Kidney epithelial cell (primary cell): ENCODE data around the gene C1QB. TPM values are rescaled to one million over a fixed set of nuclear protein-coding genes. Genes with fewer than 3 reads are reported as not detected.

Source experiments
- DNase-seq: peaks from one replicate; pipeline ENCODE4 v3.0.0-alpha.2; 2010; ENCODE audit warnings: low read depth
- H3K27me3 ChIP-seq: 2 replicates; pipeline ENCODE4 v1.6.0; 2011; ENCODE audit warnings: low read length; ENCODE audit not compliant: control insufficient read depth, insufficient read depth
- H3K36me3 ChIP-seq: 2 replicates; pipeline ENCODE4 v1.5.1; 2011; ENCODE audit warnings: low read length; ENCODE audit not compliant: control insufficient read depth, insufficient read depth
- H3K4me3 ChIP-seq: 2 replicates; pipeline ENCODE4 v1.5.1; 2011; ENCODE audit warnings: low read depth, mild to moderate bottlenecking, control low read depth, low read length
- CTCF ChIP-seq: IDR thresholded peaks from 2 replicates; pipeline ENCODE4 v1.5.1; 2011; ENCODE audit warnings: mild to moderate bottlenecking, moderate library complexity, low read length, control low read depth, inconsistent platforms; ENCODE audit not compliant: insufficient read depth, poor library complexity, severe bottlenecking
- total RNA-seq: library from RNA; depleted of rRNA; stranded (reverse); fragments of >200 nt; gene quantifications from 2 replicates; pipeline ENCODE4 v1.2.3, GENCODE V29; 2015

C1QB gene
- total RNA-seq, 1 donor from 2014 or later: 2.8 TPM

- no peak overlapping the region for H3K4me3 ChIP-seq
- peaks cover 54% of the 10 kb centered on the region for H3K27me3 ChIP-seq
- no peak for DNase-seq
- TF ChIP-seq CTCF: no peak
- no peaks in the 10 kb centered on the region for H3K36me3 ChIP-seq
Measured at GRCh38 chr1:22612671-22613571, 40.1 kb upstream of the C1QB start.

GRCh38 chr1:22613572-22613918 lies 39.5 kb upstream of the C1QB start:
- no peak for TF ChIP-seq CTCF
- H3K27me3 ChIP-seq: peaks cover 60% of the 10 kb centered on the region
- DNase-seq: no peak
- H3K36me3 ChIP-seq: no peaks in the 10 kb centered on the region
- H3K4me3 ChIP-seq: no peak overlapping the region

- no peak for TF ChIP-seq CTCF
- H3K4me3 ChIP-seq: no peak overlapping the region
- no peak for DNase-seq
- H3K36me3 ChIP-seq: no peaks in the 10 kb centered on the region
- H3K27me3 ChIP-seq: peaks cover 61% of the 10 kb centered on the region
Measured at GRCh38 chr1:22613951-22614350, 39.1 kb upstream of the C1QB start.

GRCh38 chr1:22615886-22616285 lies 37.1 kb upstream of the C1QB start:
- no peak for DNase-seq
- Histone ChIP-seq H3K36me3 (no peaks in the 10 kb centered on the region), H3K4me3 (no peak overlapping the region), H3K27me3 (peaks cover 68% of the 10 kb centered on the region)
- TF ChIP-seq CTCF: no peak

- no peak overlapping the region for H3K4me3 ChIP-seq
- no peak for DNase-seq
- peaks cover 68% of the 10 kb centered on the region for H3K27me3 ChIP-seq
- H3K36me3 ChIP-seq: no peaks in the 10 kb centered on the region
- no peak for TF ChIP-seq CTCF
Measured at GRCh38 chr1:22616571-22616970, 36.5 kb upstream of the C1QB start.

- DNase-seq: no peak
- no peak for TF ChIP-seq CTCF
- no peaks in the 10 kb centered on the region for H3K36me3 ChIP-seq
- no peak overlapping the region for H3K4me3 ChIP-seq
- peaks cover 64% of the 10 kb centered on the region for H3K27me3 ChIP-seq
Measured at GRCh38 chr1:22618056-22618455, 35.0 kb upstream of the C1QB start.
